HG03575 (cell line): ENCODE measurements around the gene PTPRM.

Experiments
- ATAC-seq: cut with Tn5 transposase; IDR thresholded peaks from one replicate; pipeline ENCODE4 v1.9.1; 2021; ENCODE audit not compliant: unreplicated experiment, insufficient number of reproducible peaks, low FRiP score; ENCODE audit errors: extremely low read depth

The PTPRM gene

DNA sequence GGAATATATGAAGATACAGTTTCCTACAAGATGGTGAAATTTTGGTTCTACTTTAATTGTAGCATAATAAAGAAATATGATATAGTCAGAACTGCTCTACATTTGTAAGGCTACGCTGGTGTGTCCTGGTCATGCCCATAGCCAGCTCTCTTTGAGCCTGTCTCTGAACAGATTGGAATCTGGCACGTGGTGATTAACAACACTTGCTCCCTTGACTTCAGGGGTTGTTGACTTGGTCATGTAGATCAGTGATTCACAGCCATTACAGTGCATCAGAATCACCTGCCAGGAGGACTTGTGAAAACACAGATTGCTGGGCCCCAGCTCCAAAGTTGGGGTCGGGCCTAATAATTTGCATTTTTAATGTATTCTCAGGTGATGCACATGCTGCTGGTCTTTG is 80.4 kb downstream of the PTPRM start:
- ATAC-seq: no peak

- ATAC-seq: no peak
Measured at GRCh38 chr18:7657050-7657449, 89.9 kb downstream of the PTPRM start.

DNA sequence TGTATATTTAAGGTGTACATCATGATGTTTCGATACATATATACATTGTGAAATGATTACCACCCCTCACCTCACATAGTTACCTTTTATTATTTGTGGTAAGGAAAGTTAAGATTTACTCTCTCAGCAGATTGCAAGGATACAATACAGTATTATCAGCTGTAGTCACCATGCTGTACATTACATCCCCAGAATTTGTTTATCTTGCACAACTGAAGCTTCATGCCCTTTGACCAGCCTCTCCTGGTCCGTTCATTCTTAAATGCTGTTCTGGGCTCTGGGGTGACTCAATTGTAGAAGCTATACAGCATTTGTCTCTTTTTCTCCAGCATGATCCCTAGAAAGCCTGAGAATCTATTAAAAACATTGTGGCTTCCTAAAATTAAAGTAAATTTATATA is 90.8 kb downstream of the PTPRM start:
- no peak for ATAC-seq

DNA sequence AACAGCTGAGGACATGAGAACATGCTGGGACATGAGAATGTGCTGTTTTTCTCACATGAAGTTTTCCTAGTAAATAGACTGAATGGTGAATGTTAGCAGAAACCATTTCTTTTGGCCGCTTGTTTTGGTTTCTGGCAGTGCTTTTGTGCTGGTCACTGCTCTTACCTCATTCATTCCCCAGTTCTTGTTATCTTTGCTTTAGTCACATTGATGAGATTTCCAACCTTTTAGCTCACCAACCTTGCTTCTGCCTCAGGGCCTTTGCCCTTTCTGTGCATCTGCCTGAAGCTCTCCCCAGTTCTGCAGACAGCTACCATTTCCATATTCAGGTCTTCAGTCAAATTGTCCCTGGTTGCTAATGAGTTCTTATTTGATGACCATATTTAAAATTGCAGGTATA is 91.6 kb downstream of the PTPRM start:
- no peak for ATAC-seq

GRCh38 chr18:7661207-7661606 is 94.1 kb downstream of the PTPRM start:
- no peak for ATAC-seq

GRCh38 chr18:7662866-7663265 is 95.8 kb downstream of the PTPRM start:
- no peak for ATAC-seq

DNA sequence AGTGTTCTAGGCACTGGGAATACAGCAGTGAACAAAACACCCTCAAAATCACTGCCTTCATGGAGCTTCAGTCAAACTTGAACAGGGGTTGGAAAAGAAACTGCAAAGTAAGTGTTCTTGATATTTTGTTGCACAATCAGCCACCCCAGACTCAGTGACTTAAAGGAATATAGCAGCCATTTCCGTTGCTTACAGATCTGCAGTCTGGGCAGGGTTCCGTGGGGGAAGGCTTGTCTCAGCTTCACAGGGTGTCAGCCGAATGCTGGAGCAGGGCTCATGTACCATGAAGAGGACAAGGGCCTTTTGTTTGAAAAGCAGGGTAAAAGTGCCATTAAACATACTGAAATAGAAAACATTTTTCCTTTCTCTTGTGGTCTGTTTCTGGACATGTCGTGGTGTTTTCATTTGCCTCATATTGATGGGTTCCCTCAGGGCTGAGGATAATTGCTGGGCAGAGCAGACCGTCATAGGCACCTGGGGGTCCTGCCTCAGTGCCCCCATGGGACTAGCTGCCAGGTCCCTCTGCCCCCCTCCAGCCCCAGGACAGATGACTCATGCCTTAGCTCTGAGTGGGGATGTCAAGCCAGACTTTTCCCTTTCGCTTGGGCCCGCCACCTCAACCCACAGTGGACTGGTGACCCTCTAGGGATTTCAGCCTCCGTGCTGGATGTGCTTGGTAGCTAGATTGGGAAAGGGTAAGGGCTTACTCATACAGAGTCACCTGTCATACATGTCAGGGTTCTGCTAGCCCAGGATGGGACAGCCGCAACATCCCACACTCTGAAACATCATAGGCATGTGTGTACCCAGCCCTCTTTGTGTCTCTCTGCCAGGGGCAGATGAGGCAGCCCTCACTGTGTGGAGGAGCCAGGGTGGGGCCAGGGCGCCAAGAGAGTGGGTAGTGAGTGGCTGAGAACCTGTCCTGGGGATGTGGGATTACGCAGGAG is 96.5 kb downstream of the PTPRM start:
- no peak for ATAC-seq

DNA sequence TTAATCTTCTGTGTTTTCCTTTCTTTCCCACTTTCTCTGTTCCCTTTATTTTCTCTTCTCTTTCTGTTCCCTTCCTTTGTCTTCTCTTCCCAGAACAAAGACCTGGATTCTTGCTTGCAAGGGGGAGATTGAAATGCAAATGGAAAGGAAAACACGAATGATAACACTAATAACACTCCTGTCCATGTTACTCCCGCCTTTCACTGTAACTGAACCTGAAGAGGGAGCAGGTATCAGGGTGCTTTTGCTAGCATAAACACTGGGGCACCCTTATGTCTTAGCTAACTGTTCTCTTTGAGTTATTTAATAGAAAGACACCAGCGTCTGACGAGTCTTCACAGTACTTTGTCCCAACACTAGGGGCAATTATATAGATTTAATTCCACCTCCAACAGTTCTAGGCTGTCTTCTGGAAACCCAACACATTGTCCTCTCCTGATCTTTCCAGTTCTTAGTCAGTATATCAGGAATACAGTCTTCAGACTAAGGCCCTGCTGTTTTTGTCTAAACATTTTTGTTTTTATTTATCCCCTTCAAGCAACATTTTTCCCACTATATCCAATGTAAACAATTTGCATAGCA is 99.2 kb downstream of the PTPRM start:
- ATAC-seq: no peak

DNA sequence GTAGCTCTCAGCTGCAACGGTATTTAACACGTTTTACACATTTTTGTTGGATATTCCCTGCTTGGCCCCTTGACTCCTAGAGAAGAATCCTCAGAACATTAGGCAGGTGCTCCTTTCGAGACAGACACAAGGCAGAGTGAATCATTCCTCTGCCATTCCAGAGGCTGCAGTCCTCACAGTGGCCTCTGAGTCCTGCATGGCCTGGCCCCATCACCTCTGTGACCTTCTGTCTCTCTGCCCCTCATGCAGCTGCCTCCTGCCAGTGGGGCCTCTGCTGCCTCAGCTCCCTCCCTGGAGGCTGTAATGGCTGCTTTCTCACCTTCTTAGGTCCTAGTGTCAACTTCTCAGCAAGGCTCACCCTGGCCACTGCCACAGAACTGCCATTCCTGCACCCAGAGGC is 101.3 kb downstream of the PTPRM start:
- ATAC-seq: no peak

DNA sequence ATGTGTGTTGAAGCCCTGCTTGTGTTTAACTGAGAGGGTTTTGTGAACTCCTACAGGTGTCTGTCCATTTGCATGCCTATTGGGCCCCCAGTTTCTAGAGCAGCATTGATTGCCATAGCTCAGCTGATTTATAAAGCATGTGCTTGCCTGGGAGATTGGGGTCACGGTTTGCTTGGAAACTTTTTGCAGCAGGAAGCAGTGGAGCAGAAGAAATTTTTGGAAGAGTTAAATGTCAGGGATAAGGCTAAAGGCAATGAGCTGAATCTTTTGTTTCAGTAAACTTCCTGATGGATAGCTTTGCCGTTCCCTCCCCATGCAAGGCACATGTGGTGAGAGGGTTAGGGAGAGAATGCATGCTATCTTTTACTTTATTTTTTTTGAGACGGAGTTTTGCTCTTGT is 102.2 kb downstream of the PTPRM start:
- no peak for ATAC-seq

- ATAC-seq: no peak
Measured at GRCh38 chr18:7671105-7671504, 104.0 kb downstream of the PTPRM start.

DNA sequence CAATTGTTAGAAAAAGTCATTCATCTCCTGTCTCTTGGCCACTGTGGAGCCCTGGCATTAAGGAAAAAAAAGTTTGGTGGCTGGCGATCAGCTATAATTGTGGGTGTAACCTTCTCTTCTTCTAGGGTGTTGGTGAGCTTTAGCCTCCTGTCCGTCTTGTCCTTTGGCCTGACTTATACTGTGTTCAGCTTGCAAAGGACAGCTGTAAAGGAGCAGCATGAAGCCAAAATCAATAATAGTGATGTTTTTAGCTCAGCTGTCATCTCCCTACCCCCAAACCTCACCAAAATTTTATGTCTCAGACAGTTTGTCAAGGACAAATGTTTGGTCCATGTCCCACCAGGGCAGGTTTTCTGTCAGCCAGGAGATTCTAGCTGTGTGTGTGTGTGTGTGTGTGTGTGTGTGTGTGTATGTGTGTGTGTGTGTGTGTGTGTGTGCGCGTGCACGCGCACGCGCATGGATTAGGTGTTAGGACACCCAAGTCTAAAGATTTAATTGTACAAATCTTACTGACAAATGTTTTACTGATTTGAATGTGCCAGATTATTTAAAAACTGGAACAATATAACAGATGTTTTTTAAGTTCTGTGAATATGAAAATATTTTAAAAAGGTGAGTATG is 109.2 kb downstream of the PTPRM start:
- ATAC-seq: no peak

GRCh38 chr18:7677001-7677400 is 109.9 kb downstream of the PTPRM start:
- ATAC-seq: no peak

DNA sequence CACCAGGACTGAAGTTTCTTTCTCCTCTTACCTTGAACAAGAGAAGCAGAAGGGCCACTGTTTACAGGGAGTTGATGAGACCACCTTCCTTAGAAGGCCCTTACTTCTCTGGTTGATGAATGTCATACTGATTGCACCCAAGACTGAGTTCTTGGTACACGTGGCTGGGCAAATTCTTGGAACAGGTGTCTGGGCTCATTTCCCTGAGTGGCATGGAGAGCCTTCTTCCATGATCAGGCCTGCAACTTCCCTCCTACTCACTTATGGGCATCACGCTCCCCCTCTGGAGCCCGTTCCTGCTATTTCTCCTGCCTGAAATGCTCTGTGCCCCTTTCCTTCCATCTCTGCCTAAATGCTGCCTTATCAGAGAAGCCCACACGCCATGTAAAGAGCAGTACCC is 110.3 kb downstream of the PTPRM start:
- ATAC-seq: no peak

DNA sequence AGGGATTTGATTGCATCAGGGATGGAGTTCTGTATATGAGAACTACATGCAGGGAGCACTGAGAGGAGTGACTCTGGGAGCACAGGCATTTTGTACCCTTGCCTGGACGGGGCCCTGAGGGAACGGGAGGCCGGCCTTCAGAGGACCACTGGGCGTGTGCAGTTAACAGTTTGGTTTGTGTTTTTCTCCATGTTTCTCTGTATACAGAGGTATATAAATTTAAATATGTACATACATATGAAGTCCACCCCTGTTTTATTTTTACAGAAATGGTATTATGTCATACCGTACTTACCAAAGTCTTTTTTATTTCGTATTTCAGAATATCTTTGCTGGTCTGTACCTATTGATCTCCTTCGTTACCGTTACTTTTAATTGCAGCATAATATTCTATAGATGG is 111.3 kb downstream of the PTPRM start:
- no peak for ATAC-seq

DNA sequence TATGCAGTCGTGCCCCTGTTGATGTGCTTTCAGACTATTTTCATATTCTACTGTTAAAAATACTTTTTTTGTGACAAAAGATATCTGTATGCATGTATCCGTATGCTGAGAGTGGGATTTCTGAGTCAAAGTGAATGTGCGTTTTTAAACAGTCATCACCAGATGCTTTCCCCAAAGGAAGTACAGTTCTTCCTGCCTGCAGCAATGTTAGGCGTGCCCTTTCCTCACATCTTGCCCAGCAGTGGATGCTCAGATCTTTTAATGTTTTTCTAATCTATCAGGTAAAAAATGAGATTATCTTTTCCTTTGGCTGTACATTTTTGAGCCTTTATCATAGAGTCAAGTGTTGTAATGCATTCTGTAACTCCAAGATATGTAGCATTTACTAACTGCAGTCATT is 111.7 kb downstream of the PTPRM start:
- ATAC-seq: no peak

GRCh38 chr18:7681298-7681697 is 114.2 kb downstream of the PTPRM start:
- no peak for ATAC-seq

DNA sequence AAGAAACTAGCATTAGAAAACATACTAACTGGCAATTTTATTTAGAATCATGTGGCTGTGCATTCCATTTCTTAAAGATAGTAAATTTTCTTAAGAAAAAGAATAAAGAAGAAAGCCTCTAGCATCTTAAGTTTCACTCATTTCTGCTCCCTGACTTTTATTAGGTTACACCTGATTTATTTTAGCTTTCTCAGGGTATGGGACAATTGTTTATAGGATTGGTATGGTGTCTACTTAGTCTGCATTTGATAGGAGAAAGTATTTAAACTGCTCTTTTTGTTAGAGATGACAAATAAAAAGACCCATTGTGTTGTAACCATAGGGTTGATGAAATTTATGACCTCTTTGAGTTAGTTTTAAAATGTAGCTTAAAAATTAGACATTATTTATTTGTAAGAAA is 115.2 kb downstream of the PTPRM start:
- ATAC-seq: no peak

DNA sequence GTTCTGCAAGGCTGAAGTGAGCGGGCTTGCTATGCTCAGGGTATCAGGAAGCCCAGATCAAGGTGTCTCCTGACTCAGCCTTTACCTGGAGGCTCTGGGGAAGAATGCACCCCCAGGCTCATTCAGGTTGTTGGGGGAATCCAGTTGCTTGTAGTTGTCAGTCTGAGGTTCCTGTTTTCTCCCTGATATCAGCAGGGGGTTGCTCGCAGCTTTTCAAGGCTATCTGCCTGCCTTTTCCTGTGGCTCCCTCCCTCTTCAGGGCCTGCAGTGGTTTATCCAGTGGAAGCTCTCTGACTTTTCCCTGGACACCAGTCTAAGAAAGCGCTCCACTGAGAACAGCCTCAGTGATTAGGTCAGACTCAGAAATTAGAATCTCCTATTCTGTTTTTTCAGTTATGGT is 116.6 kb downstream of the PTPRM start:
- ATAC-seq: no peak

DNA sequence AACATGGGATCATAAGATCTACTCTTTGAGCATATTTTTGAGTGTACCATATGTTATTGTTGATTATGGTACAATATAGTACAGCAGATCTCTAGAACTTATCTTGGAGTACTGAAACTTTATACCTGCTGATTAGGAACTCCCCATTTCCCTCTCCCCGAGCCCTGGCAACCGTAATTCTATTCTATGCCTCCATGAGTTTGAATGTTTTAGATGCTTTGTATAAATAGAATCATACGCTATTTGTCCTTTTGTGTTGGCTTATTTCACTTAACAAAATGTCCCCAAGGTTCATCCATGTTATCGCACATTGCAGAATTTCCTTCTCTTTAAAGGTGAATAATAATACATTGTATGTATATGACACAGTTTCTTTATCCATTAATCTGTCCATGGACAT is 117.2 kb downstream of the PTPRM start:
- no peak for ATAC-seq
